CD4-positive, alpha-beta T cell (primary cell): Measurements from ENCODE around the gene FOLR2. TPM values are rescaled to one million over a fixed set of nuclear protein-coding genes. Genes with fewer than 3 reads are reported as not detected.

Experiments
- ATAC-seq: fragments of 200-7000 bp; cut with Tn5 transposase; one replicate; pipeline ENCODE4 v1.10.0; 2022; ENCODE audit warnings: mild to moderate bottlenecking; ENCODE audit not compliant: poor library complexity
- CTCF ChIA-PET: fragments of 350-600 bp; sonication (Branson Sonifier 250); formaldehyde crosslinking; loops from one replicate; lab custom pipeline; 2021; ENCODE audit warnings: antibody characterized with exemption, inconsistent platforms; lab: Charles Lee
- POLR2A ChIA-PET: fragments of 350-600 bp; sonication (Branson Sonifier 250); formaldehyde crosslinking; loops from one replicate; lab custom pipeline; 2021; ENCODE audit warnings: antibody characterized with exemption, inconsistent platforms; lab: Charles Lee
- DNase-seq, 14 experiments: peaks; one replicate each; pipeline ENCODE4 v3.0.0-alpha.2; 2013 to 2020; ENCODE audit warnings: mixed read lengths in 2 of 14
- H3K27ac ChIP-seq, 2 donors: one replicate each; pipeline versions ENCODE4 v1.5.1 to v1.7.0; 2013; ENCODE audit warnings: low read length in 2 of 2, low read depth in 1 of 2, mild to moderate bottlenecking in 1 of 2
- H3K27me3 ChIP-seq, 2 experiments: 1 replicate in 1 of 2; 2 replicates in 1 of 2; pipeline versions ENCODE4 v1.6.1 to v1.7.0; 2013; ENCODE audit warnings: low read length in 2 of 2, control low read depth in 1 of 2, mild to moderate bottlenecking in 1 of 2, moderate library complexity in 1 of 2; ENCODE audit not compliant: insufficient read depth in 2 of 2, control insufficient read depth in 1 of 2
- H3K36me3 ChIP-seq: one replicate; pipeline ENCODE4 v1.6.1; 2013; ENCODE audit warnings: low read length, control low read depth; ENCODE audit not compliant: insufficient read depth
- H3K4me1 ChIP-seq: one replicate; pipeline ENCODE4 v1.6.1; 2013; ENCODE audit warnings: low read length, control low read depth; ENCODE audit not compliant: insufficient read depth
- H3K4me3 ChIP-seq: one replicate; pipeline ENCODE4 v1.5.1; 2013; ENCODE audit warnings: mild to moderate bottlenecking, low read length, moderate library complexity
- H3K9me3 ChIP-seq, 2 experiments: 1 replicate in 1 of 2; 2 replicates in 1 of 2; pipeline versions ENCODE4 v1.6.1 to v1.7.0; 2013; ENCODE audit warnings: low read length in 2 of 2, mild to moderate bottlenecking in 2 of 2, control low read depth in 1 of 2, moderate library complexity in 1 of 2; ENCODE audit not compliant: control insufficient read depth in 1 of 2, insufficient read depth in 1 of 2
- H3K27ac Mint-ChIP-seq: one replicate; pipeline ENCODE4 v1.8.0; 2020; ENCODE audit warnings: mixed read lengths
- H3K27me3 Mint-ChIP-seq: one replicate; pipeline ENCODE4 v1.8.0; 2021; ENCODE audit warnings: mixed read lengths
- H3K36me3 Mint-ChIP-seq: one replicate; pipeline ENCODE4 v1.8.0; 2021; ENCODE audit warnings: low read depth, mixed read lengths
- H3K4me1 Mint-ChIP-seq: one replicate; pipeline ENCODE4 v1.8.0; 2021; ENCODE audit warnings: low read depth, mixed read lengths
- H3K4me3 Mint-ChIP-seq: one replicate; pipeline ENCODE4 v1.8.0; 2020; ENCODE audit warnings: mild to moderate bottlenecking, mixed read lengths
- H3K9me3 Mint-ChIP-seq: one replicate; pipeline ENCODE4 v1.8.0; 2020; ENCODE audit warnings: mixed read lengths
- CTCF ChIP-seq: fragments of 200-600 bp; IDR thresholded peaks from one replicate; pipeline ENCODE4 v1.8.0; 2022; ENCODE audit warnings: antibody characterized with exemption, mild to moderate bottlenecking
- intact Hi-C, 2 experiments: fragments of 100-400 bp; cut with DNase I in 1 of 2; cut with micrococcal nuclease in 1 of 2; formaldehyde crosslinking; loops; one replicate each; pipeline versions ENCODE4 v1.15.1 to v1.9.0; 2023 to 2025; cut with DNase I, micrococcal nuclease
- total RNA-seq, 174 experiments: library from RNA in 2 of 174; stranded (reverse) in 2 of 174; gene quantifications; one replicate each; pipeline ENCODE4 v1.2.3 and lab custom pipeline; 2021 to 2026

FOLR2 gene
- total RNA-seq, 2 experiments from 2014 or later, result not detected

GRCh38 chr11:72222106-72222891 lies 5.7 kb downstream of the FOLR2 start:
- no peak for ATAC-seq
- peak overlapping the region; percentile 71 to 75 for H3K27ac ChIP-seq
- intact Hi-C loops, result loop anchor here (2.0 to 10.0 kb wide), 8 partner anchors 107 to 1423 kb away; partner anchors contain the start of genes ANAPC15 (in 2 of the 2), ATG16L2 (in 1 of the 2), CLPB (in 1 of the 2) and FCHSD2 (in 1 of the 2)
- no peak for TF ChIP-seq CTCF
- Mint-ChIP-seq H3K9me3 (no peaks in the 10 kb centered on the region), H3K27ac (peak overlapping the region; percentile 95), H3K4me3 (peak overlapping the region; percentile 98), H3K36me3 (peaks cover 15% of the 10 kb centered on the region), H3K27me3 (peaks cover 7% of the 10 kb centered on the region), H3K4me1 (peaks cover 32% of the 10 kb centered on the region)
- peaks cover 36% of the 10 kb centered on the region for H3K4me1 ChIP-seq
- peak overlapping the region; percentile 91 for H3K4me3 ChIP-seq
- H3K27me3 ChIP-seq, result no peaks in the 10 kb centered on the region
- POLR2A ChIA-PET, result interaction anchor here (0.8 to 3.8 kb wide), 6 partner anchors 15 to 294 kb away, joined by 3 to 29 read pairs (median 4); partner anchors contain the start of genes ANAPC15, RNF121 and XNDC1N
- no peaks in the 10 kb centered on the region for H3K36me3 ChIP-seq
- DNase-seq, result no peak
- CTCF ChIA-PET, result interaction anchor here (1.0 to 1.9 kb wide), 4 partner anchors 10 to 209 kb away, joined by 3 to 4 read pairs (median 4); no protein-coding TSS in a partner anchor
- H3K9me3 ChIP-seq, result no peaks in the 10 kb centered on the region

- Histone ChIP-seq H3K9me3 (no peaks in the 10 kb centered on the region), H3K27me3 (no peaks in the 10 kb centered on the region), H3K36me3 (peaks cover 4% of the 10 kb centered on the region), H3K4me3 (peak overlapping the region; percentile 91), H3K27ac (peak overlapping the region; percentile 71 to 75), H3K4me1 (peaks cover 35% of the 10 kb centered on the region)
- peak; percentile 76 for ATAC-seq
- peak; percentile 22 for TF ChIP-seq CTCF
- Mint-ChIP-seq H3K27ac (peak overlapping the region; percentile 95), H3K27me3 (no peaks in the 10 kb centered on the region), H3K36me3 (peaks cover 15% of the 10 kb centered on the region), H3K4me3 (peak overlapping the region; percentile 98), H3K4me1 (peaks cover 32% of the 10 kb centered on the region), H3K9me3 (no peaks in the 10 kb centered on the region)
- peak; percentile 83 to 97 (median 94) for DNase-seq
- intact Hi-C loops, result loop anchor here (1.0 to 10.0 kb wide), 10 partner anchors 108 to 1422 kb away; partner anchors contain the start of genes ANAPC15 (in 2 of the 2), ATG16L2 (in 1 of the 2), CLPB (in 1 of the 2) and FCHSD2 (in 1 of the 2)
- ChIA-PET POLR2A (interaction anchor here (0.9 to 3.8 kb wide), 10 partner anchors 14 to 1424 kb away, joined by 3 to 29 read pairs (median 4); partner anchors contain the start of genes ANAPC15, CLPB, RNF121 and XNDC1N), CTCF (interaction anchor here (1.0 to 1.9 kb wide), 4 partner anchors 11 to 208 kb away, joined by 3 to 4 read pairs (median 4); no protein-coding TSS in a partner anchor)
These were observed 6.5 kb downstream of the FOLR2 start for GRCh38 chr11:72222907-72223614.
